SW480 (cell line): Measurements from ENCODE around the gene DENND1A.

ENCODE experiments used
- DNase-seq: peaks from one replicate; pipeline ENCODE4 v3.0.0-alpha.2; 2016; ENCODE audit warnings: low spot score

The DENND1A gene

DNA sequence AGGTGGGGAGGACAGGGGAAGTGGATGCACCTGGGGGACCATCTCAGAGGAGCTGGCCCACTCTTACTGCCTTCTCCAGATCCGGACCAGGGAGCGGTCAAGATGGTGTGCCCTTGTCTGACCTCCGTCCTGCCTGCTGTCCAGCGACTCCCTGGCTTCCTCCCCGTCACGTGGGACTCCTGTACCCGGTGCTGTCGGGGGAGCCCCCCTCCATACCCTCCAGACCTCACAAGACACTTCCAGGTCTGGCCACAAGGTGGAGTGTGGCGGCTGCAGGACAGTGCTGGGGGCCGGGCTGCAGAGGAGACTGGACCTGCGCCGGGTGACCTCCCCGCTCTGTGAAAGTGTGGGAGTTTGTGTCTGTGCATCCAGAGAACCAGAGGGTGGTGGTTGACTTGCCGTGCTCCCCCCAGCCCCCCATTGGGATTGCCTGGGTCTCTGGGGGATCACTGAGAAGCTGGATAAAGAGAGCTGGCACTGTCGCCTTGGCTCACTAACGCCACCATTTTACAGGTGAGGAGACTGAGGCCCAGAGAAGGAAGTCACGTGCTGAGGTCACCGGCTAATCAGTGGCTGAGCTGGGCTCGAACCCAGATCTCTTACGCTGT, 575.8 kb downstream of the DENND1A start:
- DNase-seq: peak; percentile 54

DNA sequence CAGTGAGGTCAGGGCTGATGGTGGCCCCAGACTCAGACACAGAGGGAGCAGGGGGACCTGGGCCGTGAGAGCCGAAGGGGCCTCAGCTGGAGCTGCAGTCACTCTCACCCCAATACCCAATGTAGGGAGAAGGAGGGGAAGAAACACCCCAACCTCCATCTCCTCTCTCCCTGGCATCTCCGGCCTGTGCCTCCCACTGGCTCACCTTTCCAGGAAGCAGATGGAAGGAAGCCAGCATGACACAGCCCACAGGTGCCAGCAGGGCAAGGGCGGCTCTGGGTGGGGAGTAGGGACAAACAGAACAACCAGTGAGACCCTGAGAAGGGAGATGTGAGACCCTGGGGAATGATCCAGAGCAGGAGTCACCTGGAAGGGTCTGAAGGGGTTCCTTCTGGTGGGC, 576.9 kb downstream of the DENND1A start:
- DNase-seq: no peak

DNA sequence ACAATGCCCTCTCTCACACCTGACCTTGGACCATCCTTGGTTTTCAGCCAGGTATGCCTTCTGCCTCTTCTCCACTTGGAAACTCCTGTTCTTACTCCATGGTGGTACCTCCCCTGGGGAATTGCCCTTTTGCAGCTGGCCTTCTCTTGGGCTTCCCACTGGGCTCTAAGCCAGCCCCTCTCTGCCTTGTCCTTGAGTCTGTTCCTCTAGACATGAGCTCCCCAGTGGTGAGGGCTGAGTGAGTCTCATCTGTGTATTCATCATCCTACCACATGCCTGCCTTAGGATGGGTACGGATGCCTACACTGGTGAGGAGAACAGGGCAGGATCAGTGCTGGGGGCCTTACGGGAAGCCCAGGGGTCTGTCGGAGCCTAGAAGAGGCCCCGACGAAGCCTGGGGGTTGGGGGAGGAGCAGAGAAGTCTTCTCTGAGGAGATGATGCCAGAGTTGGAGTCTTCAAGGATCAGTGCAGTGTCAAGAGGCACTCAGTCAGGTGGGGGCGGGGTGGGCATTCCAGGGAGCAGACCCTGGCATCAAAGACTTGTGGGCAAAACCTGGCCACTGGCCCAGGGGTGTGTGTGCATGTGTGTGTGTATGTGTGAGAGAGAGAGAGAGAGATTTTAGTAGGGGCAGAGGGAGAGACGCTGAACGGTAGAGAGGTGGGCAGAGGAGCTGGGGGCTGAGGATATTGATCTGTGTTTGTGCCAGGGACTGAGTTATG, 579.2 kb downstream of the DENND1A start:
- no peak for DNase-seq

DNA sequence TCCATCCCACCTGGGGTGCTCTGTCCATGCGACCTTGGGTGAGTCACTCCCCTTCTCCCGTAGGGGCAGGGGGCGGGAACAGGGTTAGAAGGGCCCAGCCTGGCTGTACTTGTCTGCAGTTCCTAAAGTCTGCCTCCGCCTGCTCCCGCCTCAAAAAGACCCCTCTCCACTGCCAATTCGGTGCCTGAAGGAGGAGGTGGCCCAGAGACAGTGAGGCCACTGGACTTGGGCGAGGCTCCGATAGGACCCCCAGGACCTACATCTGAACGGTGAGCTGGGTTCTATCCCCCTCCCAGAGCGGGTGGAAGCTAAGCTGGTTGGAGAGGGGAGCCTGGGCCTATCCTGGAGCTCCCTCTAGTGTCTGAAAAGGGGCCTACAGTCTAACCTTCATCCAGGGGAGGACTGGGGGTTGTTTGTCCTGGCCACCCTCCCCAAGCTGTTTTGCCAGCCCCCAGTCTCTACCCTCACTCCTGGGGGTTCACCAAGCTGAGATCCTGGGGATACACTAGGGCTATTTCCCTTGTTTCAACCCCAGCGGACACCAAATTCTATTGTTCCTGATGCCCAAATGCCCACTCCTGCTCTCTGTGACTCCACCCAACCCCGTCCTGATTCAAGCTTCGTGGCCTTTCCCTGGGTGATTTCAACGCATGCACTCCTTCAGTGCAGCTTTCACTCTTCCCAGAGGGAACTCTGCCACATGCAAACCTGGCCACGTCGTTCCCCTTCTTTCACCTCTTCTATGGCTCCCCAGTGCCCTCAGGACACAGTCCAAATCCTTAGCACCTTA, 580.0 kb downstream of the DENND1A start:
- DNase-seq: peak; percentile 48

DNA sequence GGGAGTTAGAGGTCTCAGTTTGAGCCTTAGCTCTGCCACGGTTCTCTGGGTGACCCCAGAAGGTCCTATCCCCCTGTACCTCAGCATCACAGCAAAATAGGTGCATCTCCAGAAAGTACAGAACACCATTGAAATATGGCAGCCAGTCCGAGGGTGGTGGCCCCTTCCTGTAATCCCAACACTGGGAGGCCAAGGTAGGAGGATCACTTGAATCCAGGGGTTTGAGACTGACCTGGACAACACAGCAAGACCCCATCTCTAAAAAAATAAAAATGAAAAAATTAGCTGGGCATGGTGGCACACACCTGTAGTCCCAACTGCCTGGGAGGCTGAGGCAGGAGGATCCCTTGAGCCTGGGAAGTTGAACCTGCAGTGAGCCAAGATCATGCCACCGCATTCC, 580.9 kb downstream of the DENND1A start:
- no peak for DNase-seq

DNA sequence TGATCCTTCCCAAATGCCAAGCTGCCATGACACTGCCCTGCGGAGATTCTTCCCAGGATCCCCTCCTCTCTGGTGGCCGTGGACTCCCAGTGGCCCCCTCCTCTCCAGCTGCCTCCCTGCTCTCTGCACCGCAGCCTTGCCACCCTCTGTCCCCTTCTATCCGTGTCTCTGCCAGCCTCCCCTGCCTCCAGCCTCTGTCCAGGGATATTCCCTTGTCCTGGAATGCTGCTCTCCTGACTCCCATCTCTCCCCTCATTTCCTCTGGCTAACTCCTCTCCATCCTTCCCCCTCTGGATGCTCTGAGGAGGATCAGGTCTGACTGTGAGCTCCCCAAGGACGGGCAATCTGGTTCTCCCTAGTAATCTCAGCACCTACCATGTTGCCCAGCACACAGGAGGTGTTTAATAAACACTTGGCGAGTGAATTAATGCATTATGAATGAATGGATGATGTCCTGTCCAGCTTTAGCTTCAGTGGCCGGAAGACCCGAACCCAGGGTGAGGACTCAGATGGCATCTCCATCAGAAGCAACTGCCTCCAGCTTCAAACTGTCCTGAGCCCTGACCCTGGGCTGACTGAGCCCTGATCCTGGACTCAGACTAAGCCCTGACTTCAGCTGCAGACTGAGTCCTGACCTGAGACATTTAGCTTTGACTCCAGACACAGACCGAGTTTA, 581.5 kb downstream of the DENND1A start:
- no peak for DNase-seq

DNA sequence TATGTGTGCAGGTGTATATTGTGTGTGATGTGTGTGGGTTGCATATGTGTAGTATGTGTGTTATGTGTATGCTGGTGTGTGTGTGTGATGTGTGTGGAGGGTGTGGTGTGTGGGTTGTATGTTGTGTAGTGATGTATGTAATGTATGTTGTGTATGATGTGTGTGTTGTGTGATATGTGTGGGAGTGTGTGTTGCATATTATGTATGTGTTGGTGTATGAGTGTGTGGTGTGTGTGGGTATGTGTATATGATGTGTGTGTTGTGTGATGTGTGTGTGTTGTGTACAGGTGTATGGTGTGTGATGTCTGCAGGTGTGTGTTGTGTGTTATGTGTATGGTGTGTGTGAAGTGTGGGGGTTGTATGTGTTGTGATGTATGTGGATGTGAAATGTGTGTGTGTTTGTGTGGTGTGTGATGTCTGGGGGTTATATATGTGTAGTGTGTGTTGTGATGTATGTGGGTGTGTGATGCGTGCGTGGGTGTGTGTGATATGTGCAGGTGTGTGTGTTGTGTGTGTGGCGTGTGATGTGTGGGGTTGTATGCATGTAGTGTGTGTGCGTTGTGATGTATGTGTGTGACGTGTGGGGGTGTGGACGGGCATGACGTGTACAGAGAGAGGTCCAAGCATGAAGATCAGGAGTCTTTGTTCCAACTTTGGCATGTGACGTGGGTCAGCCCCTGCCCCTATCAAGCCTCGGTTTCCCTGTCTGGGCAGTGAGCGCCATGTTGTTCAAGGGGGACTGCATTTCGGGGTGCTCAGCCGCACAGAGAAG, 582.5 kb downstream of the DENND1A start:
- no peak for DNase-seq

DNA sequence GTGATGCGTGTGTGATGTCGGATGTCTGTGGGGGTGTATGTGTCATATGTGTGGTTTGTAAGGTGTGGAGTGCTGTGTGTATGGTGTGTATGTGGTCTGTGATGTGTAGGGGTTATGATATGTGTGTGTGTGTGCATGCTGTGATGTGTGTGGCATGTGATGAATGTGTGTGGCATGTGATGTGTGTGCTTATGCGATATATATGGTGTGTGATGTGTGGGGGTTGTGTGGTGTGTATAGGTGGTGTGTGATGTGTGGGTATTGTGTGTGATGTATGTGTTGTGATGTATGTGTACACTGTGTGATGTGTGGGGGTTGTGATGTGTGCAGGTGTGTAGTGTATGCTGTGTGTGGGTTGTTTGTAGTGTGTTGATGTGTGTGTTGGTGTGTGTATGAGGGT, 583.1 kb downstream of the DENND1A start:
- DNase-seq: no peak

DNA sequence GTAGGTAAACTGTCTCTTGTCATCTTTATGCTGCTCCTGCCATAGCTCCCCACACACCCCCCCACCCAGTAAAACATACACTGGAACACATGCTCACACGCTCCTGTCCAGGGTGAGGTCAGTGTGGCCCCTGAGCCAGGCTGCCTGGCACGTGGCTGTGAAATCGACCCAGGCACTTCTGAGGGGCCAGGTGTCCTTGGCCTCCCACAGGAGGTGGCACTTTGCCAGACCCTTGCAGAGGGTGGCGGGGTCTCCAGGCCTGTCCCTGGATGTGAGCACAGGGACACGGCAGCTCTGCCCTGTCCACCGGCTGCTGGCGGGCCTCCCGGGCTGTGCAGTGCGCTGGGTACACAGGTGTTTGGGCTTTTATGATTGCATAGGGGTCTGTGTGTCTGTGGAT, 583.9 kb downstream of the DENND1A start:
- DNase-seq: no peak

DNA sequence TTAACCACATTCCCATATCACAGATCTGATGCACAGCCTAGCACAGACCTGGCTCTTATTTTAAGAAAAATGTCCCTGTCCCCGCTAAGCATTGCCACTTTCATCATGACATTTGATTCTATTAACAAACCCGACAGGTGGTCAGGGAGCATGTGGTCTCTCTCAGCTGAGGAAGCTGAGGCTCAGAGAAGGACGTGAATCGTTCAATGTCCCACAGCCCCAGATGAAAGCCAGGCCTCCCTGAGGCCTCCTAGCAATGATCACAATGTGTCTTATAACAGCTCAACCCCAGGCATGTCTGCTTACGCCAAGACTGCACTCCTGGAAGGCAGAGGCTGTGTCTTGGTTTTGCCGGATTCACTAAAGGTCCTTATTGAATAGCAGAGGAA, 584.4 kb downstream of the DENND1A start:
- DNase-seq: no peak

DNA sequence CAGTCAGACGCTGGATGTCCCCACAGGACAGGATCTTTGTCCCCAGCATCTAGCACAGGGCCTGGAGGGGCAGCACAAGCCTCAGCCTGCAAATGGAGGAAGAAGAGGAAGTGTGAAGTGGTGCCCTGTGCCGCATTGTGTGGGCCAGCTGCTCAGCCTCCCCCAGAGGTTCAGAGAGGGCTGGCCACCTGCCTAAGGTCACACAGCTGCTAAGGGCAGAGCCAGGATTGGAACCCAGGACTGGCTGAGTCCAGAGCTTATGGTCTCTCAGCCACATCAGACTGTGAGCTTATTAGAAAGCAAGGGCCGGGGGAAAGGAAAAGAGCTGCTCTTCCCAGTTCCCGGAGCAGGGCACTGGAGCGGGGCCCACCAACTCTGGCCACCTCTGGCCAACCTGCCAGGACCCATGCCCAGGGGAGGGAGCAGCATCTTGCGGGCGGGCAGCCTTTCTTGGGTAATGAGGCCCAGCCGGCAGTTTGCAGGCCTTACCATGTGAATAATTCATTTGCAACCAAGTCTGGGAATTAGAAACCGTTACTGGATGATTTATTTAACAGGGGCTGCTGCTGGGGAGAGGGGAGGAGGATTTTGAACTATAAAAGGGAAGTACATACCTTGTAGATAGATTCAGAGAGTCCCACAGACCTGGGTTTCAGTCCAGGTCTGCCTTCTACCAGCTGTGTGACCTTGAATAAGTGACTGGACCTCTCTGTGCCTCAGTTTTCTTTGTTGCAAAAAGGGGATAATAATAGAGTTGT, 585.6 kb downstream of the DENND1A start:
- DNase-seq: no peak

DNA sequence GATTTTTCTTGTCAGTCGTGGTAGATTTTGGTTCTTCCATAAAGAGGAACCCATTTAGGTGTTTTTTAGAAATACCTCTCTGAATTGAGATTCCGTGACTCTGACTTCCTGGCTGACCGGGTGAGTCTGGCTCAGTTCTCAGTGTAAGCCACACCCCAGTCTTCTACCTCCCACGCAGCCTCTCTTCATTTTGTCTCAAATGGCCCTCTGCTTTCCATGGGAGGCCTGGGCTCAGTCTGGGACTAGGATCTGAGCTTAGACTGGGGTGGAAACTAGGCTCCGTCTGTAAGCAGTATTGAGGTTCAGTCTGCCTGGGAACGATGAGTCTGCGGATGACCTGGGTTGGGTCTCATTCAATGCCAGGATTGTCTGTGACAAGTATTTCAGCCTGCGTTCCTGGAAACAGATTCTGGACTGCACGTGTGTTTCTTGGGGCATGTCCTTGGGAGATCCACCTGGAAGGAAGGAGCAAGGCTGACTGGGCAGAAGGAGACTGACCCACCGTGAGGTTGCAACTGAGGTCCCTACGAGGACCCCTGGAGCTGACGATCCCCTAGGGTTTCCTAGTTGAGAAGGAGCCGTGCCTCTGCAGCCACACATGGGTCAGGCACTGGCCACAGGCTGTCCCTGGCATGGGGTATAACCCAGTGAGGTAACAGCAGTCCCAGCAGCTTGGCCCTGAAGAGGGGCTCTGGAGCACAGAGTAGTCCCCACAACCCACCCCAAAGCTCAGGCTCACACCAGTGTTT, 586.3 kb downstream of the DENND1A start:
- no peak for DNase-seq

DNA sequence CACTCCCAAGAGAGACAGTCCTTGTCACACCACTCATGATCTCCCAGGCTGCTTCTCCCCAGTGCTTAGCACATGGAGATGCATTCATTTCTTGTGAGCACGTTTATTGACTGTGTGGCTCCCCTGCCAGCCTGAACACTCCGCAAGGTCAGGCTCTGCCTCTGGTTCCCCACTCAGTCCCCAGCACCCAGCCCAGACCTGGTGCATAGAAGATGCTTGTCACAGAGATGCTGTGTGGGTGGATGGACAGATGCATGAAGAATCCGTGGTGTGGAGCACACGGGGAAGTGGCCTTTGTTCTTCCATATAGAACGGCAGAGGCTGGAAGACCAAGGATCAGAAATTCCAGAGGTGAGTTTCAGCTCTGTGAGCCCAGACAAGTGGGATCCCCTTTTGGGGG, 587.7 kb downstream of the DENND1A start:
- DNase-seq: no peak

DNA sequence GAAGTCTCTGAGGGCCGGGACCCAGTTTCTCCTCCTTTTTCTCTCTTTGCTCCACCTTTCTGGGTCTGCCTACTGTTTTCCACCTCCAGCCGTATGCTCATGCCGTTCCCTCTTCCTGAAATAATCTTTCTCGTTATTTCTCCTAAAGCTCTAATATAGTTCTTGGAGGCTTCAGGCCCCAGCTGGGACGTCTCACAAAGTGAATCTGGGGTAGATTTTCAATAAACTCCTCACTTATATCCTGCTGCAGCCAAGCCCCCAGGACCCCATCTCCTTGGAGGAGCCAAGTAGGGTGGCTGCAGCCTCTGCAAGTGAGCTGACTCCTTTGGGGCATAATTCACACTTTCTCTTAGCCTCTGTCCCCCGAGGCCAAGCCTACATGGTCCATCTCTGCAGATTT, 588.1 kb downstream of the DENND1A start:
- DNase-seq: no peak

DNA sequence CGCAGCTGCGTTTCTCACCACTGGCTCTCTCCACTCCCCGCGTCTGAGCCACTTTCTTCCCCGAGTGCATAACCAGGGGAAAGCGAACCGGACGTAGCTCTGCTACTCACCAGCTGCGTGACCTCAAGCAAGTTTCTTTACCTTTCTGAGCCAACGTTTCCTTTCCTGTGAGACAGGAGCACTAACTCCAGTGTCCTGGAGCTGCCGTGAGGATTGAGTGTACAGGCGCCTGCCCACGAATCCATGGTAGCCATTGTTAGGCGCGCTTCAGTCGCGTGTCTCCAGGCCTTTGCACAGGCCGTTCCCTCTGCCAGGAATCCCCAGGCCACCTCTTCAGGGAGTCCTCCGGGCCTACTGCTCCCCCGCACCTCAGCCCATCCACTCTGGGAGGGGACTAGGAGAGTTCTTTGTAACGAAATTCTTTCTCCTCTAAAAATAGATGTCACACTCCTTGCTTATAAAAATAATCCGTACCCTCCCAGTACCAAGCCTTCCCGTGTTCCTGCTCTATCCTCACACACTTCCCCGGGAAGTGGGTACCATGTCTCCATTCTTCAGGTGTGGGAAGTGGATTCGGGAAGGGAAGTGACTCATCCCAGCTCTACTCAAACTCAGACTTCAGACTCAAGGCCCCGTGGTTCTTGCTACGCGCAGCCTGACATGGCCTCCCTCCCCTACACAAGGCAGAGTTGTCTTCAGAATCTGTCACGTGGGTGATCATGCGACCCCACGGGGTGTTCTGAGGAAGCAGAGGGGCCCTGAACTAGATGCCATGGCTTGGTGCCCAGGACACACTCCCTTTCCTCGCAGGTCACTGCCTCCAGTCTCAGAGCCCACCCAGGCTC, 590.0 kb downstream of the DENND1A start:
- DNase-seq: no peak

DNA sequence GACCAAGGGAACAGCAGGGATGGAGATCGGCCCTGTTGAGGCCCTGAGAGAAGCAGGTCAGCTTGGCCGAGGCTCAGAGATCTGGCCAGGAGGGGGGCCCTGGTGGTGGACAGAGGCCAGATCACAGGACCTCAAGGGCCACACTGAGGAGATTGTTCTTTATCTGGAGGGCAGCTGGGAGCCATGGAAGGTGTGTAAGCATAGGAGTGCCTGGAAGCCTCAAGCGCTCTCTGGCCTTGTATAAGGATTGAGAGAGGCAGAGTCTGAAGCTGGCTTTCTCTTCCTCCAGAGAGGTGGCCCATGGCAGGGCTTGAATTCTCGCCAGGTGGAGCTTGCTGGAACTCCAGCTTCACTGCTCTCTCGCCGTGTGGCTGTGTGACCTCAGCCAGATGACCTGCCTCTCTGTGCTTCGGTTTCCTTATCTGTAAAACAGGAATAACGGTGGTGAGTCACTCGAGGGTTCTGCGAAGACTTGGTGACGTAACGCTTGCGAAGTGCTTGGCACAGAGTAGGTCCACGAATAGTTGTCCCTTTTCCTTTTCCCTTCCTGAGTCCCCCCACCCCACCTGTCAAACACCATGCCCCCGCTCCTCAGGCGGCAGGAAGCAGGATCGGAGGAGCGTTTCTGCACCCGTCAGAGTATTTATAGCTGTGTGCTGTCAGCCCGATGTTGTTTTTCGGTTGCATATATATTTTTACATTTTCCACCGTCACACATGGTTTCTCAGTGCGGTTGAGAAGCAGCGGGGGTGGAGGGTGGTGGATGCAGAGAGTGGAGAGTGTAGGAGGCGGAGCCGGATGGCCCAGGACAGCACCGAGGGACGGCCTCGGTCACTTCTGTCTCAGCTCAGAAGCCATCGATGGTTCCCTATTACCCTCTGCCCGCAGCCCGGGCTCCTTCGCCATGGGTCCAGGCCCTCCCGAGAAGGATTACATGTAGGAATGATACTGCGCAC, 590.9 kb downstream of the DENND1A start:
- DNase-seq: no peak

DNA sequence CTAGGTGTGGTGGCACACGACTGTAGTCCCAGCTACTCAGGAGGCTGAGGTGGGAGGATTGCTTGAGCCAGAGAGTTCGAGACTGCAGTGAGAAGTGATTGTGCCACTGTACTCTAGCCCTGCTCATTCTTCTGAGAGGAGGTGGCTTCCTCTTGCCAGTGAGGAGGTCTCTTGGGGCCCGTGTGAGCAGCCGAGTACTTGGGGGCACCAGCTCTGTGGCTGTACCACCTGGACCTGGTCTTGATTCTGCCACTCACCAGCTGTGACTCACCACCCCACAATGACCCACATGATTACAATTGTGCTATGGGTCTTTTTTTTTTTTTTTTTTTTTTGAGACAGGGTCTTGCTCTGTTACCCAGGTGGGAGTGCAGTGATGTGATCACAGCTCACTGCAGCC, 592.0 kb downstream of the DENND1A start:
- DNase-seq: no peak

DNA sequence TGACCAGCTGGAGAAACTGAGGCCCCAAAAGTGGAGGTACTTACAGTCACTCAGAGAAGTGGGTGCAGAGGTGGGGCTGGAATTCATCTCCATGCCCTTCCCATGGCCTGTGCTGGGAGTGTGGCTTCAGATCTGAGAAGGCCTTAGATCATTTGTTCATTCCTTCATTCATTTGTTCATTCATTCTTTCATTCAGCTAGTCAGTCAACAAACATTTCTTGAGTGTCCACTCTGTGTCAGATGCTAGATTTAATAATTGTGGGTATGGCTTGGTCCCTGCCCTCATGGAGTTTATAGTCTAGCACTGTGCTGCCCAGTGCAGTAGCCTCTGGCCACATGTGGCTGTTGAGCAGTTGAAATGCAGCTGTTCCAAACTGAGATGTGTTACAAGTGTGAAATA, 593.0 kb downstream of the DENND1A start:
- no peak for DNase-seq
